ENCODE data around the gene ZDHHC8. TPM values are rescaled to one million over a fixed set of nuclear protein-coding genes. Genes with fewer than 3 reads are reported as not detected.

Gene ZDHHC8
- total and polyA plus RNA-seq, 10 of the 15 experiments (the other 5 are each of a cell fraction or from before 2014, with no cell fraction given) = 0.03 to 46.3 (median 5.3) TPM

GRCh38 chr22:20121856-20122415 lies 9.7 kb upstream of the ZDHHC8 start:
- intact Hi-C loops (cut with micrococcal nuclease; ENCODE audit: unreplicated experiment) = no loop called here
- H3K27ac ChIP-seq (ENCODE audit: control insufficient read depth, insufficient read depth) = no peak overlapping the region
- BruUV-seq (replicated peaks) = no TSS peak
- ATAC-seq (no peak), DNase-seq (ENCODE audit: low read depth, low spot score) (no peak), FAIRE-seq (no peak)
- TF ChIP-seq NFIC (IDR thresholded peaks at IDR 0.05; ENCODE audit: low read depth, low read length) (no peak), RB1 (IDR thresholded peaks at IDR 0.05; ENCODE audit: borderline replicate concordance) (no peak), KDM1A (IDR thresholded peaks at IDR 0.05; ENCODE audit: borderline replicate concordance) (no peak), JUNB (IDR thresholded peaks at IDR 0.05) (no peak), SMAD5 (IDR thresholded peaks at IDR 0.05; ENCODE audit: low read depth) (no peak)
- H3K4me3 ChIP-seq = no peak overlapping the region
- no peak overlapping the region; the same call in 1 of the 2 replicates for H3K9ac ChIP-seq (ENCODE audit: control insufficient read depth, insufficient read depth, low read length)
- in situ Hi-C loops (cut with MboI) = no loop called here
- ChIA-PET CTCF (no interaction called here), RAD21 (ENCODE audit: unreplicated experiment) (no interaction called here), POLR2A (no interaction called here), SMC1A (ENCODE audit: uncharacterized antibody, unreplicated experiment) (no interaction called here)
- H3K27me3 ChIP-seq (replicated peaks in 1 of 2; ENCODE audit: control insufficient read depth in 2 of 2, insufficient read depth in 2 of 2, low read length in 1 of 2) = no peaks in the 10 kb centered on the region
- H2AFZ ChIP-seq (ENCODE audit: control insufficient read depth, low read depth, low read length) = no peak overlapping the region
- peaks cover 33 to 40% of the 10 kb centered on the region in 2 experiments for H3K36me3 ChIP-seq (ENCODE audit: control insufficient read depth in 2 of 2, insufficient read depth in 2 of 2, low read length in 1 of 2)
- 0 out of 2 replicates have a peak overlapping the region, but pooled peaks have one; percentile 25 for H3K4me2 ChIP-seq (ENCODE audit: control insufficient read depth, insufficient read depth)
- H4K20me1 ChIP-seq (ENCODE audit: control insufficient read depth, insufficient read depth) = 0 out of 2 replicates have a peak, but pooled peaks cover 2% of the 10 kb centered on the region
- peaks cover 12% of the 10 kb centered on the region for H3K4me1 ChIP-seq (ENCODE audit: control insufficient read depth, insufficient read depth, low read length)
- WGBS (ENCODE audit: insufficient coverage, insufficient replicate concordance, low lambda C conversion rate, missing lambda C conversion rate) = 98% methylated on average over 22 of the region's 22 CpGs
- no peaks in the 10 kb centered on the region for H3K9me3 ChIP-seq (replicated peaks; ENCODE audit: control insufficient read depth, insufficient read depth, low read length)
- H3K79me2 ChIP-seq (ENCODE audit: control insufficient read depth, insufficient read depth, low read length) = peaks cover 50% of the 10 kb centered on the region

GRCh38 chr22:20123366-20124082 lies 8.1 kb upstream of the ZDHHC8 start:
- Histone ChIP-seq H3K4me3 (no peak overlapping the region), H3K9me3 (replicated peaks; ENCODE audit: control insufficient read depth, insufficient read depth, low read length) (no peaks in the 10 kb centered on the region), H2AFZ (ENCODE audit: control insufficient read depth, low read depth, low read length) (no peak overlapping the region), H3K36me3 (ENCODE audit: control insufficient read depth in 2 of 2, insufficient read depth in 2 of 2, low read length in 1 of 2) (peaks cover 42 to 47% of the 10 kb centered on the region in 2 experiments), H3K4me1 (ENCODE audit: control insufficient read depth, insufficient read depth, low read length) (peaks cover 12% of the 10 kb centered on the region), H3K4me2 (ENCODE audit: control insufficient read depth, insufficient read depth) (no peak overlapping the region), H3K79me2 (ENCODE audit: control insufficient read depth, insufficient read depth, low read length) (peaks cover 38% of the 10 kb centered on the region), H3K27me3 (replicated peaks in 1 of 2; ENCODE audit: control insufficient read depth in 2 of 2, insufficient read depth in 2 of 2, low read length in 1 of 2) (no peaks in the 10 kb centered on the region), H4K20me1 (ENCODE audit: control insufficient read depth, insufficient read depth) (0 out of 2 replicates have a peak, but pooled peaks cover 2% of the 10 kb centered on the region), H3K9ac (ENCODE audit: control insufficient read depth, insufficient read depth, low read length) (no peak overlapping the region), H3K27ac (ENCODE audit: control insufficient read depth, insufficient read depth) (no peak overlapping the region)
- no peak for ATAC-seq
- no peak for FAIRE-seq
- no peak for DNase-seq (ENCODE audit: low read depth, low spot score)
- SMC1A ChIA-PET (ENCODE audit: uncharacterized antibody, unreplicated experiment) = no interaction called here
- in situ Hi-C loops (cut with MboI) (no loop called here), intact Hi-C loops (cut with micrococcal nuclease; ENCODE audit: unreplicated experiment) (no loop called here)
- CTCF ChIA-PET = no interaction called here
- 96% methylated on average over 13 of the region's 13 CpGs for WGBS (ENCODE audit: insufficient coverage, insufficient replicate concordance, low lambda C conversion rate, missing lambda C conversion rate)
- TF ChIP-seq POLR2A (IDR thresholded peaks at IDR 0.05; ENCODE audit: low read depth, low read length) = peak; percentile 30
- no peak for TF ChIP-seq POU2F2 (IDR thresholded peaks at IDR 0.05; ENCODE audit: borderline replicate concordance, low read depth, low read length)
- no peak for TF ChIP-seq NFIC (IDR thresholded peaks at IDR 0.05; ENCODE audit: low read depth, low read length)
- BruUV-seq (replicated peaks) = no TSS peak
- POLR2A ChIA-PET = interaction anchor here (0.6 kb wide), 1 partner anchor 44 kb away, joined by 3 read pairs; no protein-coding TSS in a partner anchor
- RAD21 ChIA-PET (ENCODE audit: unreplicated experiment) = no interaction called here

All from GM12878 (cell line).